GM23248 (cell line): ENCODE data around the gene PFDN1. TPM values are rescaled to one million over a fixed set of nuclear protein-coding genes. Genes with fewer than 3 reads are reported as not detected.

Experiments used
- DNase-seq: peaks from one replicate; pipeline ENCODE4 v3.0.0-alpha.2; 2015
- H2AFZ ChIP-seq: fragments of 200-600 bp; sonication (generic); 2 replicates; pipeline ENCODE4 v1.6.1; 2016; ENCODE audit warnings: antibody characterized with exemption
- H3F3A ChIP-seq: fragments of 200-600 bp; sonication (generic); 2 replicates; pipeline ENCODE4 v1.6.1; 2016; ENCODE audit warnings: mild to moderate bottlenecking, antibody characterized with exemption, mixed run types; ENCODE audit not compliant: insufficient read depth
- H3K27ac ChIP-seq: fragments of 200-600 bp; sonication (generic); 2 replicates; pipeline ENCODE4 v1.5.1; 2016; ENCODE audit warnings: mild to moderate bottlenecking
- H3K27me3 ChIP-seq: fragments of 200-600 bp; sonication (generic); replicated peaks from 2 replicates; pipeline ENCODE4 v1.6.1; 2016; ENCODE audit warnings: mild to moderate bottlenecking; ENCODE audit not compliant: insufficient read depth
- H3K36me3 ChIP-seq: fragments of 200-600 bp; sonication (generic); 2 replicates; pipeline ENCODE4 v1.6.1; 2016; ENCODE audit warnings: low read depth, mild to moderate bottlenecking
- H3K4me1 ChIP-seq: fragments of 200-600 bp; sonication (generic); 2 replicates; pipeline ENCODE4 v1.6.1; 2016; ENCODE audit warnings: mild to moderate bottlenecking; ENCODE audit not compliant: insufficient read depth
- H3K4me2 ChIP-seq: fragments of 200-600 bp; sonication (generic); one replicate; pipeline ENCODE4 v1.6.1; 2016; ENCODE audit warnings: mild to moderate bottlenecking; ENCODE audit not compliant: unreplicated experiment
- H3K4me3 ChIP-seq: fragments of 200-600 bp; sonication (generic); 2 replicates; pipeline ENCODE4 v1.5.1; 2016; ENCODE audit warnings: mild to moderate bottlenecking
- H3K79me2 ChIP-seq: fragments of 200-600 bp; sonication (generic); 2 replicates; pipeline ENCODE4 v1.6.1; 2016; ENCODE audit warnings: mild to moderate bottlenecking; ENCODE audit not compliant: insufficient read depth
- H3K9ac ChIP-seq: fragments of 200-600 bp; sonication (generic); 2 replicates; pipeline ENCODE4 v1.6.1; 2016; ENCODE audit warnings: mild to moderate bottlenecking
- H3K9me2 ChIP-seq: fragments of 200-600 bp; sonication (generic); 2 replicates; pipeline ENCODE4 v1.6.1; 2016; ENCODE audit warnings: mixed run types, mild to moderate bottlenecking, moderate library complexity; ENCODE audit not compliant: insufficient read depth
- H3K9me3 ChIP-seq: fragments of 200-600 bp; sonication (generic); one replicate; pipeline ENCODE4 v1.6.1; 2017; ENCODE audit warnings: low read depth
- H4K20me1 ChIP-seq: fragments of 200-600 bp; sonication (generic); 2 replicates; pipeline ENCODE4 v1.6.0; 2016; ENCODE audit not compliant: insufficient read depth
- EZH2 ChIP-seq: fragments of 200-600 bp; sonication (generic); IDR thresholded peaks from 2 replicates; pipeline ENCODE4 v1.6.1; 2018; ENCODE audit warnings: antibody characterized with exemption, mild to moderate bottlenecking; ENCODE audit not compliant: insufficient read depth, poor library complexity, severe bottlenecking
- EZH2phosphoT487 ChIP-seq: fragments of 200-600 bp; sonication (generic); IDR thresholded peaks from 2 replicates; pipeline ENCODE4 v1.6.1; 2018; ENCODE audit warnings: antibody characterized with exemption, moderate library complexity, mild to moderate bottlenecking, low read depth; ENCODE audit not compliant: insufficient read depth
- WGBS, 2 experiments: methylation state at CpG; one replicate each; pipeline ENCODE4 v1.1.6; 2015 to 2017; ENCODE audit warnings: low lambda C conversion rate in 2 of 2, low coverage in 1 of 2; ENCODE audit errors: missing lambda C conversion rate in 2 of 2; 5-methylcytosine and 5-hydroxymethylcytosine counted together
- in situ Hi-C: fragments of 300-500 bp; cut with MboI; formaldehyde crosslinking; loops from 2 replicates; pipeline ENCODE4 v1.15.0; 2020
- polyA plus RNA-seq: library from polyadenylated mRNA; unstranded; fragments of >200 nt; fragmentation: Nextera tagmentation; extraction: Ambion mirVana; gene quantifications from 2 replicates; pipeline ENCODE4 v1.2.1, GENCODE V29; 2016
- total RNA-seq: library from RNA; depleted of rRNA; stranded (reverse); fragments of >200 nt; shearing (Covaris generic); gene quantifications from 2 replicates; pipeline ENCODE4 v1.2.3, GENCODE V29; 2014; rRNA removed

The PFDN1 gene
- total RNA-seq (94.3 and 95.8 TPM in 2 replicates), polyA plus RNA-seq (87.0 and 99.9 TPM in 2 replicates)

- TF ChIP-seq EZH2phosphoT487 (no peak), EZH2 (no peak)
- DNase-seq = peak; percentile 99
- WGBS, 2 experiments = 1 to 2% methylated on average over 30 of the region's 30 CpGs
- H3K9me3 ChIP-seq = no peaks in the 10 kb centered on the region
- H3K27me3 ChIP-seq = no peaks in the 10 kb centered on the region
- H2AFZ ChIP-seq = peak within 1 kb of the TSS; percentile 97
- H4K20me1 ChIP-seq = no peaks in the 10 kb centered on the region
- peak within 1 kb of the TSS; percentile 97 for H3K4me3 ChIP-seq
- in situ Hi-C loops = no loop called here
- H3K36me3 ChIP-seq = 0 out of 2 replicates have a peak, but pooled peaks cover 7% of the 10 kb centered on the region
- H3F3A ChIP-seq = peaks cover 29% of the 10 kb centered on the region
- peaks cover 41% of the 10 kb centered on the region for H3K79me2 ChIP-seq
- peaks cover 33% of the 10 kb centered on the region for H3K4me1 ChIP-seq
- H3K27ac ChIP-seq = peak within 1 kb of the TSS; percentile 74
- H3K9ac ChIP-seq = peak within 1 kb of the TSS; percentile 97
- no peaks in the 10 kb centered on the region for H3K9me2 ChIP-seq
- H3K4me2 ChIP-seq = peak within 1 kb of the TSS; percentile 94
These were observed at the start of gene PFDN1 for GRCh38 chr5:140302786-140303639. PFDN1 (minus strand) TSS chr5:140303101; CDS start chr5:140303073, 28 bp downstream.

DNA sequence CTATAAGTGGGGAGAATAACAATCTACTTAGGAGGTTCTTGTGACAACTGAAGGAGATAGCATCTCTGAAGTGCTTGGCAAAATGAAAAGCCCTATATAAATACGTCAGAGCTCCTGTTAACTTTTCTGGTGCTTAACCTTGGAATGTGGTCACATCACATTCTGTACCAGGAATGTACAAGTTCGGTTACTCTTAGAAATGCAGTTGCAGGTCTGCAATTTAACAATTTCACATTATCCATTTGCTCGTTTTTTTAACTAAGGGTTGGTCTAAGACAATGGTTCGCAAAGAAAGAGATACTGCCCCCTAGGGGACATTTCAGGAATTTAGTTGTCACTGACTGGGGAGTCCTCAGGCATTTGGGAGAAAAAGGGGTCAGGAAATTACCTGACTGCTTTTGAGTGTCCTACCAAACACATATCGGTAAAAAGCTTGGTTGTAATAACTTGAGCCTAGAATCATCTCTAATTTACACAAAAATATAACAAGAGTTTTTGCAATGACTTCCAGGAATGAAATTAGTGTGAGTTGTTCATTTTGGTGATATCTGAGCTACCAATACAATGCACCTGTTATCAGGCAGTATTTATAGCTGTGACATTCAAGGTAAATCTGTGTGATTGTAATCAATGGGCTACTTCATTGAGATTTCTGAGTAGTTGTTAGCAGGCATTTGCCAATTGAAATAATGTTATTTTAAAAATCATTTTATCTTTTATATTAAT lies 48.9 kb upstream of the PFDN1 start:
- no peaks in the 10 kb centered on the region for H3K36me3 ChIP-seq
- peak; percentile 71 for DNase-seq
- H3K9me3 ChIP-seq = no peaks in the 10 kb centered on the region
- WGBS, 2 experiments = 1% methylated on average over 5 of the region's 5 CpGs
- no peaks in the 10 kb centered on the region for H3K79me2 ChIP-seq
- H3K4me2 ChIP-seq = no peak overlapping the region
- peaks cover 3% of the 10 kb centered on the region; the same call in 1 of the 2 replicates for H3K4me1 ChIP-seq
- H2AFZ ChIP-seq = no peak overlapping the region
- H3F3A ChIP-seq = no peaks in the 10 kb centered on the region
- H3K4me3 ChIP-seq = no peak overlapping the region
- in situ Hi-C loops = loop anchor here (5.0 kb wide), 1 partner anchor 104 kb away; no protein-coding TSS in a partner anchor
- H3K9me2 ChIP-seq = no peaks in the 10 kb centered on the region
- no peaks in the 10 kb centered on the region for H3K27me3 ChIP-seq
- H3K27ac ChIP-seq = no peak overlapping the region
- no peak overlapping the region for H3K9ac ChIP-seq
- no peaks in the 10 kb centered on the region for H4K20me1 ChIP-seq
- TF ChIP-seq EZH2phosphoT487 = no peak
- no peak for TF ChIP-seq EZH2

DNA sequence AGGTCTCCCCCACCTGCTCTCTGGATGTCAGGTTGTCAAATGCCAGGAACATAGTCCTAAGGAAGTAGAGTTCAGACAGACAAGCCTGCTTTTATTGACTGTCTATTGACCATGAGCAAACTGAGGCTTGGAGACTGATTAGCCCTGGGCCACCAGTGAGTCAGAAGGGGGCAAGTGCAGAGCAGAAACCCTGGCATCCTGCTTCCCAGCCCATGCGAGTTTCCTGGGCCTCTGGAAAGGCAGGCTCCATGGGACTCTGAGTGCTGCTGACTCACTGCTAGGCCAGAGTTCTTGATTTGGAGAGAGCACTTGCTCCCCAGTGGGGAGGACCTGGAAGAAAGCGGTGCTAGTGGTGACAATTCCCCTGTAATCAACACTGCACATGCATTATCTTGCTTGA lies 46.3 kb upstream of the PFDN1 start:
- Histone ChIP-seq H3F3A (no peaks in the 10 kb centered on the region), H3K4me3 (no peak overlapping the region), H3K27me3 (no peaks in the 10 kb centered on the region), H3K9me3 (no peaks in the 10 kb centered on the region), H2AFZ (no peak overlapping the region), H4K20me1 (no peaks in the 10 kb centered on the region), H3K36me3 (no peaks in the 10 kb centered on the region), H3K9ac (no peak overlapping the region), H3K4me2 (no peak overlapping the region), H3K9me2 (no peaks in the 10 kb centered on the region), H3K79me2 (peaks cover 11% of the 10 kb centered on the region), H3K4me1 (peaks cover 17% of the 10 kb centered on the region), H3K27ac (no peak overlapping the region)
- TF ChIP-seq EZH2phosphoT487 = no peak
- no peak for TF ChIP-seq EZH2
- WGBS, 2 experiments = 77 to 81% methylated on average over 2 of the region's 2 CpGs
- peak; percentile 52 for DNase-seq
- in situ Hi-C loops = no loop called here

DNA sequence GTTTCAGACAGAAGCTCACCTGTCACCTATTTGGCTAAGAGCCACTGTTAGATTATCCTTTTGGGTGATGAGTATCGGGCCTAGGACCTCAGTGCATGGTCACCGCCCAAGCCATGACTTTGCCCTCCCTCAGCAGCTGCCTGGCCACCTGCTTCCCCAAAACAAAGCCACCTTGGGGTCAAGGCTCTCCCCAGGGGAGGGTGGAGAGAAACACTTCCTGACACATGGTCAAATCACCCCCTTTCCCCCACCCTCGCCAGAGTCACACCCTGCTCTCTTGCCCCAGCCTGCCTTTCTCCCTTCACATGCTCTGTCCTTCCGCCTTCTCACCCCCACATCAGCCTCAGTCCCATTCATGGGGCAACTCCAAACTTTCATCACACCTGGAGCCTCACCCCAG lies 45.2 kb upstream of the PFDN1 start:
- TF ChIP-seq EZH2phosphoT487 (no peak), EZH2 (no peak)
- Histone ChIP-seq H3K27me3 (no peaks in the 10 kb centered on the region), H3K4me2 (no peak overlapping the region), H3K79me2 (peaks cover 14% of the 10 kb centered on the region), H4K20me1 (no peaks in the 10 kb centered on the region), H3K4me1 (peaks cover 17% of the 10 kb centered on the region), H3F3A (no peaks in the 10 kb centered on the region), H3K9ac (no peak overlapping the region), H3K36me3 (no peaks in the 10 kb centered on the region), H3K27ac (no peak overlapping the region), H2AFZ (no peak overlapping the region), H3K9me2 (no peaks in the 10 kb centered on the region), H3K9me3 (no peaks in the 10 kb centered on the region), H3K4me3 (no peak overlapping the region)
- DNase-seq = no peak
- 87 to 88% methylated on average over 4 of the region's 4 CpGs for WGBS, 2 experiments
- in situ Hi-C loops = no loop called here
